CD4-positive, alpha-beta T cell treated with Interleukin-6 for 4 hours (primary cell): ENCODE results near the gene IL11.

Source experiments
- DNase-seq: peaks from one replicate; pipeline ENCODE4 v3.0.0-alpha.2; 2020; ENCODE audit warnings: mixed read lengths

IL11 gene

GRCh38 chr19:55390461-55390880, 20.2 kb upstream of the IL11 start:
- no peak for DNase-seq

DNA sequence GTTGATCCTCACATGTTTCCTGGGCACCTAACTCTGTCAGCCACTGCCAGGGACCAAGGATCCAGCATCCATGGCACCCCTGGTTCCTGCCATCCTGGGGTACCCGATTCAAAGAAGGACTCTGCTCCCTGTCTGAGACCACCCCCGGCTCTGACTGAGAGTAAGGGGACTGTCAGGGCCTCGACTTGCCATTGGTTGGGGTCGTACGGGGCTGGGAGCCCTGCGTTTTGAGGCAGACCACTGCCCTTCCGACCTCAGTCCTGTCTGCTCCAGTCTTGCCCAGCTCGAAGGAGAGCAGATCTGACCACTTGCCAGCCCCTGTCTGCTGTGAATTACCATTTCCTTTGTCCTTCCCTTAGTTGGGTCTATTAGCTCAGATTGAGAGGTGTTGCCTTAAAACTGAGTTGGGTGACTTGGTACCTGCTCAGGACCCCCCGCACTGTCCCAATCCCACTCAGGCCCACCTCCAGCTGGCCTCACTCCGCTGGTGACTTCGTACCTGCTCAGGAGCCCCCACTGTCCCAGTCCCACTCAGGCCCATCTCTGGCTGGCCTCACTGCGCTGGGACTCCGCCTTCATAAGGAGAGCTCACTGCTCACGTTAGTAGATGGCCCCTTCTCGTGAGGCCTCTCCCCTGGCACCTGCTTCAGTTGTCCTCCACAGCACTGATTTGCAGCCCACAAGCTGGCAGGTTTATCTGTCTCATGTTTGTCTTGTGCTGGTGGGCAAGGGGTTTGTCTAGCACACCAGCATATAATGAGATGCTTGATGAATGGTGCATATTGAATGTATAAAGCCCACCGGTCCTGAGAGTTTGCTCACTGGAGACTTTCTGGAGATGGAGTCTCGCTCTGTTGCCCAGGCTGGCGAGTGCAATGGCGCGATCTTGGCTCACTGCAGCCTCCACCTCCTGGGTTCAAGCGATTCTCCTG, 19.4 kb upstream of the IL11 start:
- no peak for DNase-seq

DNA sequence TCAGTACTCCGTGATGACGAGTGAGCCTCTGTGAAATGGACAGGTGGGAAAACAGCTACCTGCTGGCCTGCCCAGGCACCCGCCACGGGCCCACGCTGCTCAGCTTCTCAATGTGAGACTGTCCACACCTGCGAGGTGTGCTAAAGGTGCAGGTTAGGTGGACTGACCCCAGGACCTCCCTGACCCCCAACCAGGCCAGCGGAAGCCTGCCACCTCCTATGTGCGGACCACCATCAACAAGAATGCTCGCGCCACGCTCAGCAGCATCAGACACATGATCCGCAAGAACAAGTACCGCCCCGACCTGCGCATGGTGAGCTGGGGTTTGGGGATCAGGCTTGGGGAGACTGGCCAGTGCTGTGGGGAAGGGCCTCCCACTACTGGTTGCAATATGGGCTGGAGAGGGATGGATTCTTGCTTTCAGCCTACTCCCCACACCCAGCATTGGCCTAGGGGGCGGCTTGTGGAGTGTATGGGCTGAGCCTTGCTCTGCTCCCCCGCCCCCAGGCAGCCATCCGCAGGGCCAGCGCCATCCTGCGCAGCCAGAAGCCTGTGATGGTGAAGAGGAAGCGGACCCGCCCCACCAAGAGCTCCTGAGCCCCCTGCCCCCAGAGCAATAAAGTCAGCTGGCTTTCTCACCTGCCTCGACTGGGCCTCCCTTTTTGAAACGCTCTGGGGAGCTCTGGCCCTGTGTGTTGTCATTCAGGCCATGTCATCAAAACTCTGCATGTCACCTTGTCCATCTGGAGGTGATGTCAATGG, 17.7 kb upstream of the IL11 start:
- DNase-seq: no peak

- DNase-seq: peak; percentile 29
Observed at GRCh38 chr19:55386493-55386971, 16.3 kb upstream of the IL11 start.

- DNase-seq: peak; percentile 98
Observed at GRCh38 chr19:55385724-55386492, 15.6 kb upstream of the IL11 start, which contains the start of gene RPL28. Gene RPL28 (plus strand): TSS chr19:55385932. CDS start chr19:55386358, 426 bp downstream.

- DNase-seq: peak; percentile 96
Observed at GRCh38 chr19:55384920-55385723, 14.9 kb upstream of the IL11 start.

DNA sequence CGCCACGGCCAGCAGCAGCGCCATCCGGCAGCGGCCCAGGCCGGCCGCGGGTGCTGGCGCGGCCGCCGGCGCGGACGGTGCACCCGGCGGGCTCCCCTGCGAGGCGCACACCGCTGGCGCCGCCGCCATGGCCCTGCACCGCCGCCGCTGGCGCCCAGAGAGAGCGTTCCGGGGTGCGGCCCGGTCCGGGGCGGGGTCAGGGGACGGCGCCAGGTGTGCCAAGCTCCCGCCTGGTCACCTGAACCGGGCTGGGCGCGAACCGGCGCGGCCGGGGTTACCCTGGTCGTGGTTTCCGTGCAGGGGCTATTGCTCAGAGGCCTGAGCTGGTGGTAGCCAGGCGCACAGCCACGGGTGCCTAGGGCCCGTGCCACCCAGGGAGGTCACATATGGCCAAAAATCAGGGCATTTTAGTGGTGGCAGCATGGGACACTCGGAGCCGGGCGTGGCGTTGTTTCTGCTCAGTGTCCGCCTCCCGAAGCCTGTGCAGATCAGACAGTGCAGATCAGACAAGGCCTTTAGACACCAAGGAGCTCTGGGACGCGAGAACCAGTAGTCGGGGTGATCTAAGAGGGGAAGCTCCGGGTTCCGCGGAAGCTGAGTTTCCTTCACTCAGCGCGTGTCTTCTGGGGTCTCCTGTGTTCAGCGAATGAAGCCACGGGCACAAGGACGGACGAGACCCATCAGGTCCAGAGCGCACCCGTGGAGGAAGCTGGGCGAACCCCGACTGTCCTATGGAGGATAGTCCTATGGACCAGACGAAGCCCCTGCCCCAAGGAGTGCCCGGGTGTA, 14.1 kb upstream of the IL11 start, which contains the start of gene TMEM238:
Gene TMEM238 (minus strand): TSS at position 162 of the 789 bp plus-strand sequence. CDS start 33 bp downstream, at position 129.
- DNase-seq: peak; percentile 59

DNA sequence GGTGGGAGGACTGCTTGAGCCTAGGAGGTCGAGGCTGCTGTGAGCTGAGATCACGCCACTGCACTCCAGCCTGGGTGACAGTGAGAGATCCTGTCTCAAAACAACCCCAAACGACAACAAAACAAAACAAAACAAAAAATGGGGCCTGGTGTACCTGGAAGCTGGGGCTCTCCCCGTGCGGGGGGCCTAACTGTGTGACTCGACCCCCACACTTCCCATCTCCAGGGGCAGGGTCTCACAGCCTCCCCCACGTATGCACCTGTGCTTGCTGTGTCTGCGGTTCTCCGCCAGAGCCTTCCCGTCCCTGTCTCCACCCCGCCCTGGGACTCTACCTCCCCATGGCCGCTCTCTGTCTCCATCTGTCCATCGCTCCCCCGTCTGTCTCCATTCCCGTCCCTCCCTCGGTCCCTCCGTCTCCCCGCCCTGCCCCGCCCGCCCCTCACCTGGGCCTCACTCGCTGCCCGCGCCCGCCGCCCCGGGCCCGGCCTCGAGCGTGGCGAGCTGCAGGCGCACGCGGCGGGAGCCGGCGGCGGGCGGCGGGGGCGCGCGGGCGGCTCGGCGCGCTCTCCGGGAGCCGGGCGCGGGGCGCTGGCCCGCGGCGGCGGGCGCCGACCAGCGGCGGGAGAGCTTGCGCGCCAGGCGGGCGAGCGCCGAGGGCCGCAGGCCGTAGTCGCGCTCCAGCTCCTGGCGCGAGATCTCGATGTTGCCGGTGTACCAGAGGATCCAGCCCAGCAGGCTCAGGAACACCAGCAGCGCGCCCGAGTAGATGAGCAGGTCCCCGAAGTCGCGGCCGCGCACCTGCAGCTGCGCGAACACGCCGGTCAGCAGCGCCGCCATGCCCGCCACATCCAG, 13.2 kb upstream of the IL11 start:
- peak; percentile 62 for DNase-seq

- no peak for DNase-seq
Observed at GRCh38 chr19:55382522-55383054, 12.3 kb upstream of the IL11 start.

DNA sequence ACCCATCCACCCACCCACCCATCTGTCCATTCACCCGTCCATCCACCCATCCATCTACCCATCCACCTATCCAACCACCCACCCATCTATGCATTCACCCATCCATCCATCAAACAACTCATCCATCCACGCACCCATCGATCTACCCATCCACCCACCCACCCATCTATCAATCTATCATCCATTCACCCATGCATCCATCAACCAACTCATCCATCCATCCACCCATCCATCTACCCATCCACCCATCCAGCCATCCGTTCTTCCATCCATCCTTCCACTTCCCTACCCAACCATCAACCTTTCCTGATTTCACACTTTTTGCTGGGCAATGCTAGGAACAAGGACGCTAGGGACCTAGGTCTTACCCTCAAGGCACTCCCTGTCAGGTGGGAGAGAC, 11.8 kb upstream of the IL11 start:
- DNase-seq: no peak

- DNase-seq: no peak
Observed at GRCh38 chr19:55379174-55379573, 8.9 kb upstream of the IL11 start.

GRCh38 chr19:55377356-55378131, 7.3 kb upstream of the IL11 start:
- DNase-seq: no peak

- DNase-seq: no peak
Observed at GRCh38 chr19:55376241-55376933, 6.1 kb upstream of the IL11 start, which contains the start of gene TMEM190. Gene TMEM190 (plus strand): TSS chr19:55376826. CDS start chr19:55376854, 28 bp downstream.

- DNase-seq: no peak
Observed at GRCh38 chr19:55373993-55374757, 3.9 kb upstream of the IL11 start.

DNA sequence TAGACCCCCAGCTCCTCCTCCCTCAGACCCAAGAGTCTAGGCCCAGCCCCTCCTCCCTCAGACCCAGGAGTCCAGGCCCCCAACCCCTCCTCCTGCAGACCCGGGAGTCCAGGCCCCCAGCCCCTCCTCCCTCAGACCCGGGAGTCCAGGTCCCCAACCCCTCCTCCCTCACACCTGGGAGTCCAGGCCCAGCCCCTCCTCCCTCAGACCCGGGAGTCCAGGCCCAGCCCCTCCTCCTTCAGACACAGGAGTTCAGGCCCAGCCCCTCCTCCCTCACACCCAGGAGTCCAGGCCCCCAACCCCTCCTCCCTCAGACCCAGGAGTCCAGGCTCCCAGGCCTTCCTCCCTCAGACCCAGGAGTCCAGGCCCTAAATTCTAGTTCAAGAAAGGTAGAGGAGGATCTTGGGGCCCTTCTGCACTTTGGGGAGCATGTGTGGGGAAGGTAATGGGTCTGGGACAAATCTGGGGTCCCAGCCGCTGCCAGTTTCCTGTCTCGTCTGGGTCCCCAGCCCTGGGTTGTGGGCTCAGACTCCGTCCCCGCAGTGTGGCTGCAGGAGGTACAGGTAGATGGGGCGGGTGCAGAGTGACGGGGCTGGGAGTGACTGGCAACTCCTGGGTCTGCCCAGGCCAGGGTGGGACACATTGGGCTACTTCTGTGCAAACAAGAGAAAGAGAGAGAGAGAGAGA, 3.2 kb upstream of the IL11 start:
- DNase-seq: no peak

- no peak for DNase-seq
Observed at GRCh38 chr19:55372316-55373081, 2.2 kb upstream of the IL11 start.
